Measurements from ENCODE around the gene ARL15. TPM values are rescaled to one million over a fixed set of nuclear protein-coding genes. Genes with fewer than 3 reads are reported as not detected.
"Not testable (repeated sequence)": the region's sequence is repeated elsewhere in the genome, so short reads cannot be mapped to it uniquely, and the experiment has no call there.

The ARL15 gene
- total RNA-seq, 6 donors from 2014 or later: 6.7 to 36.4 (median 20.7) TPM

DNA sequence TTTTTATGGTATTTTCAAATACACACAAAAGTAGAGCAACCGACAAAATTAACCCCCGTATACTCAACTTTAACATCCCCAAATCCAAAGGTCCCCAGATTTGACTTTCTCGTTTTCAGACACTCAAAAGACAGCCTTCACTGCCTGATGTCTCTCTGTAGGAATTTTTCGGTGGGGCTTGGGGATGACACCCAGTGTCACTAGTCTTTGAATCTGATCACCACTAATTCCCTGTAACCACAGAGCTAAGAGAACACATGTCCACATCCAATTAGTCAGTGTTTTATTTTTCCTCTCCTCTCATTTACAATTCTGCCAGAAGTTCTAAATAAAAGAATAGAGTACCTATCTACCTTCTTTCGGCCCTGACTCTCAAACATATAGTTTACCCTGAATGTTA lies 324.6 kb downstream of the ARL15 start:
- H3K4me1 ChIP-seq: no peaks in the 10 kb centered on the region
- H3K9me3 ChIP-seq: no peaks in the 10 kb centered on the region
- no peaks in the 10 kb centered on the region for H3K36me3 ChIP-seq
- H3K4me3 ChIP-seq: no peak overlapping the region
- no peak overlapping the region for H3K27ac ChIP-seq
- 96% methylated on average over 5 of the region's 5 CpGs for WGBS, 2 donors
- TF ChIP-seq EP300 (IDR thresholded peaks at IDR 0.05): no peak
- no peak for DNase-seq
- no peak for ATAC-seq (ENCODE audit: low FRiP score in 2 of 2)
- no peaks in the 10 kb centered on the region for H3K27me3 ChIP-seq

GRCh38 chr5:53984971-53985370 lies 325.4 kb downstream of the ARL15 start:
- 96 to 98% methylated on average over 1 of the region's 1 CpG for WGBS, 2 donors
- no peak for DNase-seq
- Histone ChIP-seq H3K9me3 (no peaks in the 10 kb centered on the region), H3K27me3 (no peaks in the 10 kb centered on the region), H3K4me3 (no peak overlapping the region), H3K27ac (no peak overlapping the region), H3K4me1 (no peaks in the 10 kb centered on the region), H3K36me3 (no peaks in the 10 kb centered on the region)
- no peak for TF ChIP-seq CTCF (IDR thresholded peaks at IDR 0.05)
- no peak for TF ChIP-seq EP300 (IDR thresholded peaks at IDR 0.05)
- TF ChIP-seq POLR2AphosphoS5 (IDR thresholded peaks at IDR 0.05): no peak
- no peak for TF ChIP-seq POLR2A (IDR thresholded peaks at IDR 0.05)
- ATAC-seq (ENCODE audit: low FRiP score in 2 of 2): no peak

- TF ChIP-seq POLR2A (IDR thresholded peaks at IDR 0.05) (no peak), CTCF (IDR thresholded peaks at IDR 0.05) (no peak), POLR2AphosphoS5 (IDR thresholded peaks at IDR 0.05) (no peak), EP300 (IDR thresholded peaks at IDR 0.05) (no peak)
- H3K36me3 ChIP-seq: no peaks in the 10 kb centered on the region
- H3K4me1 ChIP-seq: no peaks in the 10 kb centered on the region
- H3K9me3 ChIP-seq: no peaks in the 10 kb centered on the region
- no peak overlapping the region for H3K27ac ChIP-seq
- H3K4me3 ChIP-seq: no peak overlapping the region
- DNase-seq (no peak), ATAC-seq (ENCODE audit: low FRiP score in 2 of 2) (no peak)
- H3K27me3 ChIP-seq: no peaks in the 10 kb centered on the region
- 92 to 98% methylated on average over 10 of the region's 10 CpGs for WGBS, 2 donors
Measured at GRCh38 chr5:53983568-53984460, 326.6 kb downstream of the ARL15 start.

GRCh38 chr5:53982319-53982718 lies 328.1 kb downstream of the ARL15 start:
- not testable (repeated sequence) for H3K4me1 ChIP-seq, H3K4me3 ChIP-seq
- WGBS, 2 donors: 88 to 97% methylated on average over 2 of the region's 2 CpGs

GRCh38 chr5:53980061-53980460 lies 330.3 kb downstream of the ARL15 start:
- DNase-seq: no peak
- Histone ChIP-seq H3K4me3 (no peak overlapping the region), H3K27ac (no peak overlapping the region), H3K9me3 (no peaks in the 10 kb centered on the region), H3K27me3 (no peaks in the 10 kb centered on the region), H3K36me3 (no peaks in the 10 kb centered on the region), H3K4me1 (no peaks in the 10 kb centered on the region)
- no peak for ATAC-seq (ENCODE audit: low FRiP score in 2 of 2)
- no peak for TF ChIP-seq CTCF (IDR thresholded peaks at IDR 0.05)

More at GRCh38 chr5:53982319-53982718, 328.1 kb downstream of the ARL15 start:
- H3K27ac ChIP-seq; H3K9me3 ChIP-seq; H3K27me3 ChIP-seq; ATAC-seq (ENCODE audit: low FRiP score in 2 of 2); H3K36me3 ChIP-seq; DNase-seq: not testable (repeated sequence)

DNA sequence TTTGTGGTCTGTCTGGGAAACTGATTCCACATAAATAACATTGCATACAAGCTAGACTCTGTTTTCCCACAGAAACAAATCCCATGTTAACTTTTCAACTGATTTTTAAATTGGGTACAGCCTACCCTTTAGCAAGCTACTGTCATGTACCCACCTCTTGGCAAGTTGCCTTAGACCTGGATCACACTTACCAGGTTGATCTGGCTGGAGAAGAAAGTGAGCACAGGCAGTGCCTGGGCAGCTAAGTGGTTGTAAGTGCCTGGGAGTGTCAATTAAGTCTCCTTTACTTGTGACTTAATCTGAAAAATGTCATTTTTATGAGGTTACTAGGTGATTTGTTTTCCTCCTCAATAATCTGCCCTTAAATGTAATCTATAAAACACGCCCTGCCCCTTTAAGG lies 336.4 kb downstream of the ARL15 start:
- 82 to 86% methylated on average over 1 of the region's 1 CpG for WGBS, 2 donors
- TF ChIP-seq POLR2AphosphoS5 (IDR thresholded peaks at IDR 0.05): no peak
- no peak for TF ChIP-seq CTCF (IDR thresholded peaks at IDR 0.05)
- no peak for TF ChIP-seq POLR2A (IDR thresholded peaks at IDR 0.05)
- TF ChIP-seq EP300 (IDR thresholded peaks at IDR 0.05): no peak
- H3K27me3 ChIP-seq: no peaks in the 10 kb centered on the region
- DNase-seq: peak in 1 of 2 donors; percentile 26
- H3K27ac ChIP-seq: no peak overlapping the region
- ATAC-seq (ENCODE audit: low FRiP score in 2 of 2): no peak
- no peaks in the 10 kb centered on the region for H3K9me3 ChIP-seq
- H3K4me3 ChIP-seq: no peak overlapping the region
- no peaks in the 10 kb centered on the region for H3K4me1 ChIP-seq
- no peaks in the 10 kb centered on the region for H3K36me3 ChIP-seq

Data from upper lobe of left lung (tissue), 6 donors.